BJ (cell line): ENCODE results near the gene CHST10. TPM values are rescaled to one million over a fixed set of nuclear protein-coding genes. Genes with fewer than 3 reads are reported as not detected.

Experiments used
- CTCF ChIA-PET: fragments of 350-600 bp; formaldehyde crosslinking; extraction: SDS; loops from one replicate; lab custom pipeline; 2021; ENCODE audit warnings: antibody characterized with exemption, inconsistent platforms; lab: Yijun Ruan, JAX
- POLR2A ChIA-PET: fragments of 300-600 bp; sonication (Branson Sonifier 250); formaldehyde crosslinking; extraction: SDS; loops from one replicate; lab custom pipeline; 2021; ENCODE audit warnings: antibody characterized with exemption; lab: Charles Lee
- DNase-seq: peaks from one replicate; pipeline ENCODE4 v3.0.0-alpha.2; 2011; ENCODE audit warnings: low read depth
- H3K27me3 ChIP-seq: 2 replicates; pipeline ENCODE4 v1.6.0; 2011; ENCODE audit warnings: low read length; ENCODE audit not compliant: control insufficient read depth, insufficient read depth
- H3K36me3 ChIP-seq: 2 replicates; pipeline ENCODE4 v1.5.1; 2011; ENCODE audit warnings: low read length; ENCODE audit not compliant: control insufficient read depth, insufficient read depth
- H3K4me3 ChIP-seq: 2 replicates; pipeline ENCODE4 v1.5.1; 2011; ENCODE audit warnings: low read depth, mild to moderate bottlenecking, control low read depth, low read length
- polyA plus RNA-seq: library from polyadenylated mRNA; depleted of rRNA; stranded (reverse); fragments of >200 nt; gene quantifications from 2 replicates; pipeline ENCODE4 v1.2.3, GENCODE V29; 2011
- TF ChIP-seq, protein P1 (sequence below): IDR thresholded peaks from 2 replicates; pipeline ENCODE4 v1.5.1; 2011; ENCODE audit warnings: low read depth, mild to moderate bottlenecking, control low read depth, inconsistent platforms, low read length, moderate library complexity; ENCODE audit not compliant: insufficient read depth

Gene CHST10
- polyA plus RNA-seq, 1 experiment: 11.7 TPM

GRCh38 chr2:100391735-100392515 lies 25.5 kb downstream of the CHST10 start:
- ChIA-PET CTCF (interaction anchor here (1.6 to 8.3 kb wide), 3 partner anchors 11 to 130 kb away, joined by 7 to 63 read pairs (median 25); no protein-coding TSS in a partner anchor), POLR2A (no interaction called here)
- no peak for DNase-seq
- Histone ChIP-seq H3K36me3 (peaks cover 3% of the 10 kb centered on the region; the same call in 1 of the 2 replicates), H3K27me3 (no peaks in the 10 kb centered on the region), H3K4me3 (no peak overlapping the region)
- TF ChIP-seq, protein P1, sequence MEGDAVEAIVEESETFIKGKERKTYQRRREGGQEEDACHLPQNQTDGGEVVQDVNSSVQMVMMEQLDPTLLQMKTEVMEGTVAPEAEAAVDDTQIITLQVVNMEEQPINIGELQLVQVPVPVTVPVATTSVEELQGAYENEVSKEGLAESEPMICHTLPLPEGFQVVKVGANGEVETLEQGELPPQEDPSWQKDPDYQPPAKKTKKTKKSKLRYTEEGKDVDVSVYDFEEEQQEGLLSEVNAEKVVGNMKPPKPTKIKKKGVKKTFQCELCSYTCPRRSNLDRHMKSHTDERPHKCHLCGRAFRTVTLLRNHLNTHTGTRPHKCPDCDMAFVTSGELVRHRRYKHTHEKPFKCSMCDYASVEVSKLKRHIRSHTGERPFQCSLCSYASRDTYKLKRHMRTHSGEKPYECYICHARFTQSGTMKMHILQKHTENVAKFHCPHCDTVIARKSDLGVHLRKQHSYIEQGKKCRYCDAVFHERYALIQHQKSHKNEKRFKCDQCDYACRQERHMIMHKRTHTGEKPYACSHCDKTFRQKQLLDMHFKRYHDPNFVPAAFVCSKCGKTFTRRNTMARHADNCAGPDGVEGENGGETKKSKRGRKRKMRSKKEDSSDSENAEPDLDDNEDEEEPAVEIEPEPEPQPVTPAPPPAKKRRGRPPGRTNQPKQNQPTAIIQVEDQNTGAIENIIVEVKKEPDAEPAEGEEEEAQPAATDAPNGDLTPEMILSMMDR: no peak

GRCh38 chr2:100390001-100390940 lies 27.2 kb downstream of the CHST10 start:
- DNase-seq: no peak
- Histone ChIP-seq H3K27me3 (no peaks in the 10 kb centered on the region), H3K4me3 (no peak overlapping the region), H3K36me3 (peaks cover 3% of the 10 kb centered on the region; the same call in 1 of the 2 replicates)
- ChIA-PET CTCF (interaction anchor here (0.5 to 8.3 kb wide), 4 partner anchors 8 to 166 kb away, joined by 3 to 63 read pairs (median 14); no protein-coding TSS in a partner anchor), POLR2A (no interaction called here)
- TF ChIP-seq, protein P1: no peak

DNA sequence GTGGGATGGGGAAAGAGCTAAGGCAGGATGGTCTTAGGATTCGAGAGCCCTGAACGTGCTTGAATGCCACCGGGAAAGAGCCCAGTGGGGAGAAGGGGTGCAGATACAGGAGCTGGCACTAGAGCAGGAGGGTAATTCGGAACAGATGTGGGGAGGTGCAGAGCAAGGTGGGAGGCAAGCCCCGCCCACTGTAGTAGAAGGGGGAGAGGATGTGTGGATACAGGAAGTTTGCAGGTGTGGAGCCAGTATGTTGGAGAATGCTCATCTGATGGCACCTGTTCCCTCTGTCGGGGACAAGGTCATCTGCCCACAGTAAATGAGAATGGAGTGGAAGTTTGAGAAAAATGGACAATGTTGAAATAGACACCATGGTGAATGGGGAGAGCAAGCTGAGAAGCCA lies 28.8 kb downstream of the CHST10 start:
- DNase-seq: no peak
- ChIA-PET CTCF (interaction anchor here (0.9 to 8.3 kb wide), 5 partner anchors 8 to 127 kb away, joined by 3 to 63 read pairs (median 8); no protein-coding TSS in a partner anchor), POLR2A (no interaction called here)
- H3K27me3 ChIP-seq: no peaks in the 10 kb centered on the region
- TF ChIP-seq, protein P1: no peak
- H3K36me3 ChIP-seq: peaks cover 3% of the 10 kb centered on the region; the same call in 1 of the 2 replicates
- no peak overlapping the region for H3K4me3 ChIP-seq

- ChIA-PET CTCF (interaction anchor here (0.8 to 1.5 kb wide), 3 partner anchors 12 to 121 kb away, joined by 3 to 14 read pairs (median 3); no protein-coding TSS in a partner anchor), POLR2A (no interaction called here)
- peaks cover 1% of the 10 kb centered on the region; the same call in 1 of the 2 replicates for H3K27me3 ChIP-seq
- TF ChIP-seq, protein P1: no peak
- no peak overlapping the region for H3K4me3 ChIP-seq
- no peak for DNase-seq
- H3K36me3 ChIP-seq: no peaks in the 10 kb centered on the region
These were observed 33.5 kb downstream of the CHST10 start for GRCh38 chr2:100383954-100384353.
